GM23338 (cell line): Measurements from ENCODE around the gene NPDC1.

Source experiments
- CTCF ChIP-seq, 2 experiments: fragments of 200-600 bp in 1 of 2; sonication (generic) in 1 of 2; conservative IDR thresholded peaks; 2 replicates each; pipeline versions ENCODE4 v1.5.1 to v1.6.1; 2016 to 2017; ENCODE audit warnings: antibody characterized with exemption in 2 of 2, low read depth in 2 of 2, mild to moderate bottlenecking in 2 of 2, moderate library complexity in 1 of 2
- EZH2 ChIP-seq: fragments of 200-600 bp; sonication (generic); IDR thresholded peaks from one replicate; pipeline ENCODE4 v1.8.0; 2017; ENCODE audit warnings: antibody characterized with exemption, mild to moderate bottlenecking, low read depth; ENCODE audit not compliant: unreplicated experiment
- EZH2phosphoT487 ChIP-seq: fragments of 200-600 bp; sonication (generic); IDR thresholded peaks from one replicate; pipeline ENCODE4 v1.8.1; 2018; ENCODE audit warnings: antibody characterized with exemption; ENCODE audit not compliant: unreplicated experiment
- REST ChIP-seq: IDR thresholded peaks from one replicate; pipeline ENCODE4 v1.6.1; 2018; ENCODE audit warnings: antibody characterized with exemption; ENCODE audit not compliant: unreplicated experiment

DNA sequence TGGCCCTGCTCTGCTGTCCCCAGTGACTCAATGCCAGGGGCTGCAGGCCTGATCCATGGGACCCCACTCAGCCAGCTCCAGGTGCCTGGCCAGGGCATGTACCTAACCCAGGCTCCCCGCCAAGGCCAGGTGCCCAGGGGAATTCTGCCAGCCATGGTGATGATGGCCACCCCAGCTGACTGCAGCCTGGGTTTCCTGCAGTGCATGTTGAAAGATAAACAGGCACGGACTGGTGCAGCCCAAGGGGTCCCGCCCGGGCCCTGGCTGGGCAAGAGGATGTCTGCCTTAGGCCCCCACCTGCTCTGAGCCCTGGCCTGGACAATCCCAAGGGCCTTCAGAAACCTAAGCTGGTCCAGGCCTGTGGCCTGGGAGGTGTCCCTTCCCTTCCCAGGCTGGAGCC is 19.1 kb downstream of the NPDC1 start:
- TF ChIP-seq CTCF (conservative IDR thresholded peaks at IDR 0.05; ENCODE audit: low read depth in 2 of 2) (no peak), EZH2 (no peak), REST (no peak), EZH2phosphoT487 (no peak)
